ENCODE measurements around the gene GXYLT1.

Gene GXYLT1

GRCh38 chr12:42166501-42166900 lies 21.8 kb upstream of the GXYLT1 start:
- H3K27ac ChIP-seq = no peak overlapping the region
- H3K4me3 ChIP-seq = no peak overlapping the region
- TF ChIP-seq, protein P1, sequence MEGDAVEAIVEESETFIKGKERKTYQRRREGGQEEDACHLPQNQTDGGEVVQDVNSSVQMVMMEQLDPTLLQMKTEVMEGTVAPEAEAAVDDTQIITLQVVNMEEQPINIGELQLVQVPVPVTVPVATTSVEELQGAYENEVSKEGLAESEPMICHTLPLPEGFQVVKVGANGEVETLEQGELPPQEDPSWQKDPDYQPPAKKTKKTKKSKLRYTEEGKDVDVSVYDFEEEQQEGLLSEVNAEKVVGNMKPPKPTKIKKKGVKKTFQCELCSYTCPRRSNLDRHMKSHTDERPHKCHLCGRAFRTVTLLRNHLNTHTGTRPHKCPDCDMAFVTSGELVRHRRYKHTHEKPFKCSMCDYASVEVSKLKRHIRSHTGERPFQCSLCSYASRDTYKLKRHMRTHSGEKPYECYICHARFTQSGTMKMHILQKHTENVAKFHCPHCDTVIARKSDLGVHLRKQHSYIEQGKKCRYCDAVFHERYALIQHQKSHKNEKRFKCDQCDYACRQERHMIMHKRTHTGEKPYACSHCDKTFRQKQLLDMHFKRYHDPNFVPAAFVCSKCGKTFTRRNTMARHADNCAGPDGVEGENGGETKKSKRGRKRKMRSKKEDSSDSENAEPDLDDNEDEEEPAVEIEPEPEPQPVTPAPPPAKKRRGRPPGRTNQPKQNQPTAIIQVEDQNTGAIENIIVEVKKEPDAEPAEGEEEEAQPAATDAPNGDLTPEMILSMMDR (IDR thresholded peaks at IDR 0.05) = no peak
- DNase-seq (ENCODE audit: low spot score) = no peak

DNA sequence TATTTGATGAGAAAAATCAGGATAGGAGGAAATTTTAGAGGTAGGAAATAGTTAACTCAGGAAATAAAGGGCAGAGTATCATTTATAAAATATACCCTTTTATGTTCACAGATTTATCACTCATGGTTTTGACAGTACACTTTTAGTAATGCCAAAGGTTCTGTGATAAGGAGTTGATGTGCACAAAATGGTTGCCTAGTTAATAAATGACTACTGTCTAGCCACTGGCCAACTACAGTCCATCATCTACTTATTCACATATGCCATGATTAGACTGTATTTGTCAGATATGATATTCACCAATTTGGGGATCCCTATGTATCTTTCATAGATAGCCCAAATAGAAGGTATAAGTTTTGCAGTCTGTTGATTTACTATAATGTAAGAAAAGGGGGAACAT lies 19.2 kb upstream of the GXYLT1 start:
- TF ChIP-seq, protein P1 (IDR thresholded peaks at IDR 0.05) = no peak
- no peak overlapping the region for H3K27ac ChIP-seq
- no peak overlapping the region for H3K4me3 ChIP-seq
- no peak for DNase-seq (ENCODE audit: low spot score)

DNA sequence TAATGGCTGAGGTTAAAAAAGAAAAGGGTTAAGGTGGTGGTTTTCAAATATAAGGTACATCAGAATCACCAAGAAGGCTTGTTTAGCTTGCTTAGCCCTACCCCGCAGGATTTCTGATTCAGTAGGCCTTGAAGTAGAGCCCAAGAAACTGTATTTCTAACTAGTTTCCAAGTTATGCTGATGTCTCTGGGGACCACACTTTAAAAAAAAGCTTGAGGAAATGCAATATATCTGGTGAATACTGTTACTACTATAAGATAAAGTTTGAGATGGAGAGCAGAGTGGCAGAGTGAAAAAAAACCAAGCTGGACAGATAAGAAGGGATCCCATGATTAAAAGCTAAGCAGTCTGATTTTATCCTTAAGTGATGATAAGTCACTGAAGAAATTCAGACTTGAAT lies 18.3 kb upstream of the GXYLT1 start:
- Histone ChIP-seq H3K27ac (no peak overlapping the region), H3K4me3 (no peak overlapping the region)
- DNase-seq (ENCODE audit: low spot score) = no peak
- TF ChIP-seq, protein P1 (IDR thresholded peaks at IDR 0.05) = no peak

DNA sequence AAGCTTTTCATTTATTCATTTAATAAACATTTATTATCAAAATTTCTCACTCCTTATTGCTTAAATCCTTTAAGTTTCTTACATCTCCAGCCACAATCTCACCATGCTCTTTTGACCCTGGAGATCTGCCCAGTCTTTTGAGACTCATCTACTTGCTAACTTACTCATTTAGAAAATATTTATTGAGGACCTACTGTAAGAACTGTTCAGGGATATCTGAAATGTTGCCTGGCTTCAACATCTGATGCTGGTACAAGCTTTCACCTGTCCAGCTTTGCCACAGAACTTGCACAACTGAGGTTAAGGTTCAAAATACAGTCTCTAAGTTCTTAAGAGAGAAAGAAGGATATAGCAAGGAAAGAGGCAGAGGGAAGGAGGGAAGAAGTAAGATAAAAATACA lies 17.5 kb upstream of the GXYLT1 start:
- H3K4me3 ChIP-seq = no peak overlapping the region
- TF ChIP-seq, protein P1 (IDR thresholded peaks at IDR 0.05) = no peak
- no peak for DNase-seq (ENCODE audit: low spot score)
- no peak overlapping the region for H3K27ac ChIP-seq

GRCh38 chr12:42161529-42161928 lies 16.9 kb upstream of the GXYLT1 start:
- Histone ChIP-seq H3K27ac (no peak overlapping the region), H3K4me3 (no peak overlapping the region)
- DNase-seq (ENCODE audit: low spot score) = no peak
- TF ChIP-seq, protein P1 (IDR thresholded peaks at IDR 0.05) = no peak

DNA sequence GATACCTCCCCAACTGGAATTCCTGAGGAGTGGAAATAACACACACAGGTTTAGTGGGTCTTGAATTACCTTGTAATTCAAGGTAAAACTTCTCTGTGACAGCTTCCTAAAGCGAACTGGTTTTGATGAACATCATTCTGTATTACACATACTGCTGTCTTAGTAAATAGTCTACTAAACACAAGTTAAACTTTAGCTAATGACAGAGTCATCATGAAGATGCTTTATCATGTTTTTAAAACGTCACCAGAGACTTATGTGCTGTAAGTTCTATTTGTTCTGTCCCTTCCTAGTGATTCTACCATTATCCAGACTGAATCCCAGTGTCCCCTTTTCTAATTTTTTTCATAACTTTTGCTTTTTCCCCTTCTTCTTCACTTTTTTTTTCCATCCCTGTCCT lies 11.6 kb upstream of the GXYLT1 start:
- no peak overlapping the region for H3K27ac ChIP-seq
- TF ChIP-seq, protein P1 (IDR thresholded peaks at IDR 0.05) = no peak
- H3K4me3 ChIP-seq = no peak overlapping the region
- DNase-seq (ENCODE audit: low spot score) = no peak

- H3K4me3 ChIP-seq = peak overlapping the region; percentile 85
- TF ChIP-seq, protein P1 (IDR thresholded peaks at IDR 0.05) = no peak
- no peak overlapping the region for H3K27ac ChIP-seq
- no peak for DNase-seq (ENCODE audit: low spot score)
Measured at GRCh38 chr12:42145552-42146215, 1.0 kb upstream of the GXYLT1 start.

Data from coronary artery (tissue), 2 donors.